GM18502 (cell line): ENCODE measurements around the gene GAA.

Experiments
- ATAC-seq: cut with Tn5 transposase; IDR thresholded peaks from one replicate; pipeline ENCODE4 v1.9.1; 2021; ENCODE audit warnings: mild to moderate bottlenecking; ENCODE audit not compliant: unreplicated experiment, poor library complexity

Gene GAA

GRCh38 chr17:80102664-80103448 lies 1.5 kb downstream of the GAA start:
- ATAC-seq = no peak

GRCh38 chr17:80103449-80104085 lies 2.2 kb downstream of the GAA start:
- ATAC-seq = no peak

GRCh38 chr17:80104321-80104955 lies 3.1 kb downstream of the GAA start:
- no peak for ATAC-seq

GRCh38 chr17:80104956-80105375 lies 3.6 kb downstream of the GAA start:
- no peak for ATAC-seq

GRCh38 chr17:80105762-80106161 lies 4.4 kb downstream of the GAA start:
- ATAC-seq = no peak

GRCh38 chr17:80106176-80106575 lies 4.8 kb downstream of the GAA start:
- ATAC-seq = no peak

GRCh38 chr17:80106751-80107150 lies 5.4 kb downstream of the GAA start:
- ATAC-seq = no peak

- no peak for ATAC-seq
These were observed 6.0 kb downstream of the GAA start for GRCh38 chr17:80107231-80108021.

GRCh38 chr17:80108036-80108971 lies 6.9 kb downstream of the GAA start:
- ATAC-seq = no peak

- ATAC-seq = no peak
These were observed 7.8 kb downstream of the GAA start for GRCh38 chr17:80109066-80109660.

GRCh38 chr17:80109713-80110446 lies 8.5 kb downstream of the GAA start:
- ATAC-seq = no peak

- ATAC-seq = no peak
These were observed 9.0 kb downstream of the GAA start for GRCh38 chr17:80110447-80110812.

GRCh38 chr17:80110927-80111701 lies 9.7 kb downstream of the GAA start:
- ATAC-seq = no peak

GRCh38 chr17:80111702-80112470 lies 10.5 kb downstream of the GAA start:
- ATAC-seq = no peak

GRCh38 chr17:80112471-80113032 lies 11.2 kb downstream of the GAA start:
- ATAC-seq = no peak

GRCh38 chr17:80113033-80113484 lies 11.7 kb downstream of the GAA start:
- ATAC-seq = no peak

GRCh38 chr17:80114758-80115157 lies 13.4 kb downstream of the GAA start:
- ATAC-seq = no peak
